KMS-11 (cell line): ENCODE data around the gene JKAMP.

ENCODE experiments used
- H2AFZ ChIP-seq: fragments of 200-600 bp; sonication (generic); 2 replicates; pipeline ENCODE4 v1.6.1; 2016; ENCODE audit warnings: antibody characterized with exemption, mixed run types, low read depth
- H3K27ac ChIP-seq: fragments of 200-600 bp; sonication (generic); 2 replicates; pipeline ENCODE4 v1.6.1; 2016; ENCODE audit warnings: mild to moderate bottlenecking, mixed run types
- H3K27me3 ChIP-seq: fragments of 200-600 bp; sonication (generic); 2 replicates; pipeline ENCODE4 v1.6.1; 2017; ENCODE audit warnings: mild to moderate bottlenecking, low read depth, mixed run types, moderate library complexity; ENCODE audit not compliant: insufficient read depth
- H3K36me3 ChIP-seq: fragments of 200-600 bp; sonication (generic); 2 replicates; pipeline ENCODE4 v1.6.1; 2017; ENCODE audit warnings: mild to moderate bottlenecking, mixed run types; ENCODE audit not compliant: insufficient read depth
- H3K4me1 ChIP-seq: fragments of 200-600 bp; sonication (generic); 2 replicates; pipeline ENCODE4 v1.6.1; 2016; ENCODE audit warnings: mild to moderate bottlenecking, low read depth, mixed run types; ENCODE audit not compliant: poor library complexity, severe bottlenecking
- H3K4me2 ChIP-seq: fragments of 200-600 bp; sonication (generic); 2 replicates; pipeline ENCODE4 v1.7.0; 2016; ENCODE audit warnings: mild to moderate bottlenecking, mixed run types
- H3K4me3 ChIP-seq: fragments of 200-600 bp; sonication (generic); IDR thresholded peaks from 2 replicates; pipeline ENCODE4 v1.6.1; 2017; ENCODE audit warnings: low read depth, low read length, mixed read lengths; ENCODE audit not compliant: insufficient read depth
- H3K79me2 ChIP-seq: fragments of 200-600 bp; sonication (generic); 2 replicates; pipeline ENCODE4 v1.6.1; 2016; ENCODE audit warnings: low read depth, mixed run types; ENCODE audit not compliant: insufficient read depth
- H3K9ac ChIP-seq: fragments of 200-600 bp; sonication (generic); 2 replicates; pipeline ENCODE4 v1.6.1; 2016; ENCODE audit warnings: mild to moderate bottlenecking, mixed run types
- H4K20me1 ChIP-seq: fragments of 200-600 bp; sonication (generic); 2 replicates; pipeline ENCODE4 v1.6.1; 2016; ENCODE audit warnings: mild to moderate bottlenecking, mixed run types; ENCODE audit not compliant: insufficient read depth
- TF ChIP-seq, protein P1 (sequence below): fragments of 200-600 bp; sonication (generic); conservative IDR thresholded peaks from 2 replicates; pipeline ENCODE4 v1.6.1; 2017; ENCODE audit warnings: low read depth, mild to moderate bottlenecking, antibody characterized with exemption, low read length, moderate library complexity, mixed read lengths

JKAMP gene

DNA sequence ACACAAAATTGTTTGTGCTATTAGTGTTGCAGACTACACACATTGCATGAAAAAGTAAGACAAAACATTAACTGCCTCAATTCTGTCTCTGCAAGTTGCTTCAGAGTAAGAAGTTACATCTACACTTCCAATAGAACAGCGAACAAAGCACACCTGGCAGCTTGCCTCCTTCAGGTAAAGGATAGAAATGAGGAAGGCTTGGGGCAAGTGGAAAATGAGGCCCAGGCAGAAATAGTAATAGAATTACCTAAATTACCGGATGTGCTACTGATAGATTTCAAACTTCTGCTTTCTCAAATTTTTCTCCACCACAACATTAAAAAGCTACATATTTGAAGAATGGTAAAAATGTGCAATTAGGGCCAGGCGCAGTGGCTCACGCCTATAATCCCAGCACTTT, 54.6 kb downstream of the JKAMP start:
- no peaks in the 10 kb centered on the region for H3K79me2 ChIP-seq
- H3K27ac ChIP-seq, result no peak overlapping the region
- H3K4me3 ChIP-seq, result no peak overlapping the region
- H3K27me3 ChIP-seq, result no peaks in the 10 kb centered on the region
- TF ChIP-seq, protein P1, sequence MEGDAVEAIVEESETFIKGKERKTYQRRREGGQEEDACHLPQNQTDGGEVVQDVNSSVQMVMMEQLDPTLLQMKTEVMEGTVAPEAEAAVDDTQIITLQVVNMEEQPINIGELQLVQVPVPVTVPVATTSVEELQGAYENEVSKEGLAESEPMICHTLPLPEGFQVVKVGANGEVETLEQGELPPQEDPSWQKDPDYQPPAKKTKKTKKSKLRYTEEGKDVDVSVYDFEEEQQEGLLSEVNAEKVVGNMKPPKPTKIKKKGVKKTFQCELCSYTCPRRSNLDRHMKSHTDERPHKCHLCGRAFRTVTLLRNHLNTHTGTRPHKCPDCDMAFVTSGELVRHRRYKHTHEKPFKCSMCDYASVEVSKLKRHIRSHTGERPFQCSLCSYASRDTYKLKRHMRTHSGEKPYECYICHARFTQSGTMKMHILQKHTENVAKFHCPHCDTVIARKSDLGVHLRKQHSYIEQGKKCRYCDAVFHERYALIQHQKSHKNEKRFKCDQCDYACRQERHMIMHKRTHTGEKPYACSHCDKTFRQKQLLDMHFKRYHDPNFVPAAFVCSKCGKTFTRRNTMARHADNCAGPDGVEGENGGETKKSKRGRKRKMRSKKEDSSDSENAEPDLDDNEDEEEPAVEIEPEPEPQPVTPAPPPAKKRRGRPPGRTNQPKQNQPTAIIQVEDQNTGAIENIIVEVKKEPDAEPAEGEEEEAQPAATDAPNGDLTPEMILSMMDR, result no peak
- H3K4me2 ChIP-seq, result no peak overlapping the region
- H3K4me1 ChIP-seq, result no peaks in the 10 kb centered on the region
- no peaks in the 10 kb centered on the region for H3K36me3 ChIP-seq
- H2AFZ ChIP-seq, result no peak overlapping the region
- no peaks in the 10 kb centered on the region for H4K20me1 ChIP-seq
- no peak overlapping the region for H3K9ac ChIP-seq

DNA sequence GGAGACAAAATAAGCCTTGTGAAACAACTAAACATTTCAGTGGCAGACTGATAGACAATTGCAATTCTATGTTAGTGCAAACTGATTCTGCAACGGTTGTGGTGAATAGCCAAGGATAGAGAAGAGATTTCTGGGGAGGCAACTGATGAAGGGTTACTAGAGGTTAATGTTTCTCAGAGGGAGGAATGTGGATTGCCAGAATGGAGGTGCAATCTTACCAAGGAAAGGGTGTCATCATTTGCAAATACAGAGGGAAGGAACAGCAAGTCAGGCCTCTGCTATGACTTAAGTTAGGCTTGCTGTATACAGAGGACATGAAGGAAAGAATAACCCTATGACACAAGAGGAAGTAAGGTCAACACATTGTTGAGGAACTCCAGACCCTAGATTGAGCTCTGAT, 56.5 kb downstream of the JKAMP start:
- no peak overlapping the region for H2AFZ ChIP-seq
- no peak overlapping the region for H3K9ac ChIP-seq
- H3K27me3 ChIP-seq, result no peaks in the 10 kb centered on the region
- TF ChIP-seq, protein P1, result no peak
- H3K79me2 ChIP-seq, result no peaks in the 10 kb centered on the region
- no peak overlapping the region for H3K4me3 ChIP-seq
- no peaks in the 10 kb centered on the region for H4K20me1 ChIP-seq
- H3K27ac ChIP-seq, result no peak overlapping the region
- H3K4me1 ChIP-seq, result no peaks in the 10 kb centered on the region
- H3K4me2 ChIP-seq, result no peak overlapping the region
- H3K36me3 ChIP-seq, result no peaks in the 10 kb centered on the region

DNA sequence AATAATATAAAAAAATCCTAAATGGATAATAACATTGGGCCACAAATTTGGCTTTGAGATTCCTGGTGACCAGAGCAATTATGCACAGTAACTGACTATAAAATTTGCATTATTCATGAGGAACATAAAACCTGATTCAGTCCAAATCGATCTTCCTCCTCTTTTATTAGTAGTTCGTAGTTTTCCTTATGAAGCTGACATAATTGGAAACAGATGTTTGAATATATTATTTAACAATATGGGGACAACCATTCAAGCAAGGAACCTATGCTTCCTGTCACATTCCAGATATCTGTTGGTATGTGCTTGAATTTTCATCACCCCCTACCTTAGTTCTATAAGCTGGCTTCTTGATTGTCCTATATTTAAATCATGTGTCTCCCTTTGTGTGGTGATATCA, 57.4 kb downstream of the JKAMP start:
- no peaks in the 10 kb centered on the region for H3K4me1 ChIP-seq
- H3K9ac ChIP-seq, result no peak overlapping the region
- H3K27ac ChIP-seq, result no peak overlapping the region
- H2AFZ ChIP-seq, result no peak overlapping the region
- H3K4me2 ChIP-seq, result no peak overlapping the region
- H3K27me3 ChIP-seq, result no peaks in the 10 kb centered on the region
- no peaks in the 10 kb centered on the region for H3K79me2 ChIP-seq
- no peak overlapping the region for H3K4me3 ChIP-seq
- TF ChIP-seq, protein P1, result no peak
- H3K36me3 ChIP-seq, result no peaks in the 10 kb centered on the region
- no peaks in the 10 kb centered on the region for H4K20me1 ChIP-seq

DNA sequence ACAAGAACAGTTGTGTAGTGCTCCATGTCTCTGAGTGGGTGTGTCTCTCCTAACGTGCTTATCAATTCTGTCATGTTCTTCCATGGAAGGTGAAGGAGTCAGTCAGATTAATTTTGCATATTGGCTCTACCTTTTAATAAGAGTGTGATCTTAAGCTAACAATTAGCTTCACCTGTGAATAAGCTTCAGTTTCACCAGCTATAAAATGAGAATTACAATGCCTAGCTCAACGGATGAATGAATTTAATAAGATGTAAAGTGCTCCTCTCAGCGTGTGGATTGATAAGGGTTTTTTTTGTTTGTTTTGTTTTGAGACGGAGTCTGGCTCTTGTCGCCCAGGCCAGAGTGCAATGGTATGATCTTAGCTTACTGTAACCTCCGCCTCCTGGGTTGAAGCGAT, 59.6 kb downstream of the JKAMP start:
- Histone ChIP-seq H3K27ac (no peak overlapping the region), H3K4me3 (no peak overlapping the region), H3K4me2 (no peak overlapping the region), H3K4me1 (no peaks in the 10 kb centered on the region), H2AFZ (no peak overlapping the region), H3K79me2 (no peaks in the 10 kb centered on the region), H3K9ac (no peak overlapping the region), H4K20me1 (no peaks in the 10 kb centered on the region), H3K27me3 (no peaks in the 10 kb centered on the region), H3K36me3 (no peaks in the 10 kb centered on the region)
- TF ChIP-seq, protein P1, result no peak

DNA sequence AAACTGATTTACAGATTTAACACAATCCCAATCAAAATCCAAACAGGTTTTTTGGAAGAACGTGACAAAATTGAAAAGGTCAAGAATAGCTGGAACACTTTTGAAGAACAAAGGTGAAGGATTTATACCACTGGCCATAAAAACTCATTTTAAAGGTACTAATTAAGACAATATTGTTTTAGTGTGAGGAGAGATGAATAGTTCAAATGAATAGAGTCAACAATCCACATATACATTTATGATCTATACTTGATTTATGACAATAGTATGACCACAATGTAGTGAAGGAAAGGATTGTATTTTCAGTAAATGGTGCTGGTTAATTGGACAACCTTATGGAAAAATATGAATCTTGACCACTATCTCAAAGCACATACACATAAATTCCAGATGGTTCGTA, 63.0 kb downstream of the JKAMP start:
- Histone ChIP-seq H3K27me3 (no peaks in the 10 kb centered on the region), H3K4me2 (no peak overlapping the region)
- TF ChIP-seq, protein P1, result no peak

More for the DNA sequence above, 63.0 kb downstream of the JKAMP start:
- Histone ChIP-seq H3K27ac (no peak overlapping the region), H2AFZ (no peak overlapping the region), H3K79me2 (no peaks in the 10 kb centered on the region), H4K20me1 (no peaks in the 10 kb centered on the region), H3K4me3 (no peak overlapping the region), H3K9ac (no peak overlapping the region), H3K36me3 (no peaks in the 10 kb centered on the region), H3K4me1 (no peaks in the 10 kb centered on the region)
